Measurements from ENCODE around the gene MARK3. TPM values are rescaled to one million over a fixed set of nuclear protein-coding genes. Genes with fewer than 3 reads are reported as not detected.

Gene MARK3
- total RNA-seq, 1 experiment from 2014 or later = 72.5 TPM

GRCh38 chr14:103434868-103435442 lies 49.7 kb downstream of the MARK3 start:
- ChIA-PET CTCF (no interaction called here), RAD21 (ENCODE audit: low non-redundant PET in 1 of 2, low total read pairs in 2 of 2, uncharacterized antibody in 2 of 2, unreplicated experiment in 2 of 2) (no interaction called here), POLR2A (no interaction called here)
- peaks cover 0 to 8% of the 10 kb centered on the region in 2 experiments; a peak in 1 of 4 replicates for H3K4me1 ChIP-seq (ENCODE audit: control insufficient read depth in 1 of 2, insufficient read depth in 2 of 2, low read length in 2 of 2)
- intact Hi-C loops (cut with micrococcal nuclease) = no loop called here
- DNase-seq (ENCODE audit: low read depth, low spot score) (no peak), ATAC-seq (no peak)
- BruUV-seq (replicated peaks) = no TSS peak
- no peak overlapping the region for H3K9ac ChIP-seq (ENCODE audit: low read length)
- no peak overlapping the region for H3K27ac ChIP-seq (ENCODE audit: low read depth, low read length)
- peaks cover 3 to 10% of the 10 kb centered on the region in 2 experiments; a peak in 2 of 4 replicates for H3K36me3 ChIP-seq (ENCODE audit: control insufficient read depth in 1 of 2, insufficient read depth in 2 of 2, low read length in 2 of 2)
- H4K20me1 ChIP-seq (ENCODE audit: insufficient read depth) = peaks cover 6% of the 10 kb centered on the region; the same call in 1 of the 2 replicates
- no peak overlapping the region for H2AFZ ChIP-seq (ENCODE audit: low read depth, low read length, poor library complexity, severe bottlenecking)
- peaks cover 87% of the 10 kb centered on the region for H3K79me2 ChIP-seq (ENCODE audit: insufficient read depth, low read length)
- TF ChIP-seq SRF (IDR thresholded peaks at IDR 0.05; ENCODE audit: low read depth) (no peak), TCF7L2 (IDR thresholded peaks at IDR 0.05; ENCODE audit: borderline replicate concordance, extremely low read depth, insufficient read depth, insufficient read length) (no peak)
- TF ChIP-seq, protein P1, sequence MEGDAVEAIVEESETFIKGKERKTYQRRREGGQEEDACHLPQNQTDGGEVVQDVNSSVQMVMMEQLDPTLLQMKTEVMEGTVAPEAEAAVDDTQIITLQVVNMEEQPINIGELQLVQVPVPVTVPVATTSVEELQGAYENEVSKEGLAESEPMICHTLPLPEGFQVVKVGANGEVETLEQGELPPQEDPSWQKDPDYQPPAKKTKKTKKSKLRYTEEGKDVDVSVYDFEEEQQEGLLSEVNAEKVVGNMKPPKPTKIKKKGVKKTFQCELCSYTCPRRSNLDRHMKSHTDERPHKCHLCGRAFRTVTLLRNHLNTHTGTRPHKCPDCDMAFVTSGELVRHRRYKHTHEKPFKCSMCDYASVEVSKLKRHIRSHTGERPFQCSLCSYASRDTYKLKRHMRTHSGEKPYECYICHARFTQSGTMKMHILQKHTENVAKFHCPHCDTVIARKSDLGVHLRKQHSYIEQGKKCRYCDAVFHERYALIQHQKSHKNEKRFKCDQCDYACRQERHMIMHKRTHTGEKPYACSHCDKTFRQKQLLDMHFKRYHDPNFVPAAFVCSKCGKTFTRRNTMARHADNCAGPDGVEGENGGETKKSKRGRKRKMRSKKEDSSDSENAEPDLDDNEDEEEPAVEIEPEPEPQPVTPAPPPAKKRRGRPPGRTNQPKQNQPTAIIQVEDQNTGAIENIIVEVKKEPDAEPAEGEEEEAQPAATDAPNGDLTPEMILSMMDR (IDR thresholded peaks at IDR 0.05 in 2 of 3, conservative IDR thresholded peaks at IDR 0.05 in 1 of 3; ENCODE audit: borderline replicate concordance in 1 of 3, insufficient read depth in 1 of 3, low read depth in 2 of 3, low read length in 2 of 3) = no peak
- H3K9me3 ChIP-seq (ENCODE audit: control insufficient read depth in 1 of 2, insufficient read depth in 1 of 2, low read depth in 1 of 2, low read length in 2 of 2) = no peaks in the 10 kb centered on the region
- no peak overlapping the region for H3K4me3 ChIP-seq (replicated peaks in 1 of 2; ENCODE audit: low read depth in 1 of 2, low read length in 2 of 2)
- H3K4me2 ChIP-seq (ENCODE audit: low read length) = no peak overlapping the region
- no peaks in the 10 kb centered on the region for H3K9me2 ChIP-seq (ENCODE audit: insufficient read depth)
- no peaks in the 10 kb centered on the region for H3K27me3 ChIP-seq (ENCODE audit: insufficient read depth, low read length)

GRCh38 chr14:103436533-103436932 lies 51.3 kb downstream of the MARK3 start:
- H4K20me1 ChIP-seq (ENCODE audit: insufficient read depth) = peaks cover 6% of the 10 kb centered on the region; the same call in 1 of the 2 replicates
- H3K4me2 ChIP-seq (ENCODE audit: low read length) = no peak overlapping the region
- ATAC-seq (no peak), DNase-seq (ENCODE audit: low read depth, low spot score) (no peak)
- H3K9ac ChIP-seq (ENCODE audit: low read length) = no peak overlapping the region
- H3K27me3 ChIP-seq (ENCODE audit: insufficient read depth, low read length) = no peaks in the 10 kb centered on the region
- TF ChIP-seq CBX3 (IDR thresholded peaks at IDR 0.05; ENCODE audit: low read depth) = no peak
- no peak for TF ChIP-seq JUND (IDR thresholded peaks at IDR 0.05)
- no peak for TF ChIP-seq FOSL1 (IDR thresholded peaks at IDR 0.05; ENCODE audit: low read depth)
- TF ChIP-seq RAD21 (IDR thresholded peaks at IDR 0.05; ENCODE audit: low read depth) = no peak
- TF ChIP-seq EGR1 (IDR thresholded peaks at IDR 0.05; ENCODE audit: low read depth) = no peak
- no peak for TF ChIP-seq ELF1 (IDR thresholded peaks at IDR 0.05; ENCODE audit: borderline replicate concordance, low read depth)
- no peak for TF ChIP-seq CEBPB (IDR thresholded peaks at IDR 0.05; ENCODE audit: low read depth)
- TF ChIP-seq TCF7L2 (IDR thresholded peaks at IDR 0.05; ENCODE audit: borderline replicate concordance, extremely low read depth, insufficient read depth, insufficient read length) = no peak
- TF ChIP-seq, protein P1 (IDR thresholded peaks at IDR 0.05 in 2 of 3, conservative IDR thresholded peaks at IDR 0.05 in 1 of 3; ENCODE audit: borderline replicate concordance in 1 of 3, insufficient read depth in 1 of 3, low read depth in 2 of 3, low read length in 2 of 3) = no peak
- no peak for TF ChIP-seq EZH2 (IDR thresholded peaks at IDR 0.05)
- CTCF ChIA-PET = no interaction called here
- no peaks in the 10 kb centered on the region for H3K9me2 ChIP-seq (ENCODE audit: insufficient read depth)
- H3K79me2 ChIP-seq (ENCODE audit: insufficient read depth, low read length) = peaks cover 82% of the 10 kb centered on the region
- RAD21 ChIA-PET (ENCODE audit: low non-redundant PET in 1 of 2, low total read pairs in 2 of 2, uncharacterized antibody in 2 of 2, unreplicated experiment in 2 of 2) = no interaction called here
- no TSS peak for BruUV-seq (replicated peaks)
- H3K4me3 ChIP-seq (replicated peaks in 1 of 2; ENCODE audit: low read depth in 1 of 2, low read length in 2 of 2) = no peak overlapping the region
- intact Hi-C loops (cut with micrococcal nuclease) = no loop called here
- peaks cover 3 to 10% of the 10 kb centered on the region in 2 experiments; a peak in 2 of 4 replicates for H3K36me3 ChIP-seq (ENCODE audit: control insufficient read depth in 1 of 2, insufficient read depth in 2 of 2, low read length in 2 of 2)
- no peaks in the 10 kb centered on the region for H3K9me3 ChIP-seq (ENCODE audit: control insufficient read depth in 1 of 2, insufficient read depth in 1 of 2, low read depth in 1 of 2, low read length in 2 of 2)
- no peak overlapping the region for H3K27ac ChIP-seq (ENCODE audit: low read depth, low read length)
- H3K4me1 ChIP-seq (ENCODE audit: control insufficient read depth in 1 of 2, insufficient read depth in 2 of 2, low read length in 2 of 2) = peaks cover 0 to 8% of the 10 kb centered on the region in 2 experiments; a peak in 1 of 4 replicates
- H2AFZ ChIP-seq (ENCODE audit: low read depth, low read length, poor library complexity, severe bottlenecking) = no peak overlapping the region
- POLR2A ChIA-PET = no interaction called here
